GM12872 (cell line): ENCODE measurements around the gene NAV2.

Experiments
- CTCF ChIP-seq: IDR thresholded peaks from 3 replicates; pipeline ENCODE4 v1.5.1; 2011; ENCODE audit warnings: low read depth, mild to moderate bottlenecking, low read length, moderate library complexity; ENCODE audit not compliant: insufficient read depth

NAV2 gene

GRCh38 chr11:20000022-20000350 is 287.3 kb downstream of the NAV2 start:
- no peak for TF ChIP-seq CTCF

GRCh38 chr11:20000351-20001134 is 287.9 kb downstream of the NAV2 start:
- no peak for TF ChIP-seq CTCF

- TF ChIP-seq CTCF, result no peak
These were observed 289.9 kb downstream of the NAV2 start for GRCh38 chr11:20002312-20003216.

GRCh38 chr11:20003351-20003750 is 290.7 kb downstream of the NAV2 start:
- no peak for TF ChIP-seq CTCF

GRCh38 chr11:20004866-20005265 is 292.2 kb downstream of the NAV2 start:
- no peak for TF ChIP-seq CTCF

- no peak for TF ChIP-seq CTCF
These were observed 293.1 kb downstream of the NAV2 start for GRCh38 chr11:20005747-20006146.

- TF ChIP-seq CTCF, result no peak
These were observed 294.7 kb downstream of the NAV2 start for GRCh38 chr11:20007386-20007785.
